ENCODE data around the gene ACTN1. TPM values are rescaled to one million over a fixed set of nuclear protein-coding genes. Genes with fewer than 3 reads are reported as not detected.

ACTN1 gene
- total and polyA plus RNA-seq, 2 experiments from 2014 or later, result 121 to 280 TPM

DNA sequence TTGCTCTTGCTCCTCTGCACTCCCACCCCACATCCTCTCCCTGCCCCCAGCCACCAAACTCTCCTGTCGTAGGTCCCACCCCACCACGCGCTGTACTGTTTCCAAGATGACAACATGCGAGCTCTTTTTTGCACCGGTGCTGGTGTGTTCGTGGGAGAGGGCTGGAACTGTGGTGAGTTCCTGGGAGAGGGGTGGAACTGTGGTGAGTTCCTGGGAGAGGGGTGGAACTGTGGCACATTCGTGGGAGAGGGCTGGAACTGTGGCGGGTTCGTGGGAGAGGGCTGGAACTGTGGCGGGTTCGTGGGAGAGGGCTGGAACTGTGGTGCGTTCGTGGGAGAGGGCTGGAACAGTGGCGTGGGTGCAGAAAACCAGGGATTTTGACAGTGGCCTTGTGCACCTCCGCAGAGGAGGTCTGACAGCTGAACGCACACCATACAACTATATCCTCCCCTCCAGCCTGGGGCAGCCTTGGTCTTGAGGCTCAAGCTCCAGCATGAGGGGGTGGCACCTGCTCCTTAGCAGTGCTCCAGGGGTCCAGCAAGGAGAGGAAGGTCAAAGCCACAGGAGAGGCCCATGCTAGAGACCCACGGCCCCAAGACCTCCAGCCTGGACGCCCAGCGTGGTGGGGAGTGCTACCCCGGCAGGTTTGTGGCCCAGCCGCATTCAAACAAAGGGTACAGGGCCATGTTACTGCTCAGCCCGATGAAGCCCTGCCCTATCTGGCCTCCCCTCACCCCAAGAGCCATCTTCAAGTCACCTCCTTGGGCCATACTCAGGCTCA is 50.1 kb downstream of the ACTN1 start (continued):
- TF ChIP-seq, protein P1, sequence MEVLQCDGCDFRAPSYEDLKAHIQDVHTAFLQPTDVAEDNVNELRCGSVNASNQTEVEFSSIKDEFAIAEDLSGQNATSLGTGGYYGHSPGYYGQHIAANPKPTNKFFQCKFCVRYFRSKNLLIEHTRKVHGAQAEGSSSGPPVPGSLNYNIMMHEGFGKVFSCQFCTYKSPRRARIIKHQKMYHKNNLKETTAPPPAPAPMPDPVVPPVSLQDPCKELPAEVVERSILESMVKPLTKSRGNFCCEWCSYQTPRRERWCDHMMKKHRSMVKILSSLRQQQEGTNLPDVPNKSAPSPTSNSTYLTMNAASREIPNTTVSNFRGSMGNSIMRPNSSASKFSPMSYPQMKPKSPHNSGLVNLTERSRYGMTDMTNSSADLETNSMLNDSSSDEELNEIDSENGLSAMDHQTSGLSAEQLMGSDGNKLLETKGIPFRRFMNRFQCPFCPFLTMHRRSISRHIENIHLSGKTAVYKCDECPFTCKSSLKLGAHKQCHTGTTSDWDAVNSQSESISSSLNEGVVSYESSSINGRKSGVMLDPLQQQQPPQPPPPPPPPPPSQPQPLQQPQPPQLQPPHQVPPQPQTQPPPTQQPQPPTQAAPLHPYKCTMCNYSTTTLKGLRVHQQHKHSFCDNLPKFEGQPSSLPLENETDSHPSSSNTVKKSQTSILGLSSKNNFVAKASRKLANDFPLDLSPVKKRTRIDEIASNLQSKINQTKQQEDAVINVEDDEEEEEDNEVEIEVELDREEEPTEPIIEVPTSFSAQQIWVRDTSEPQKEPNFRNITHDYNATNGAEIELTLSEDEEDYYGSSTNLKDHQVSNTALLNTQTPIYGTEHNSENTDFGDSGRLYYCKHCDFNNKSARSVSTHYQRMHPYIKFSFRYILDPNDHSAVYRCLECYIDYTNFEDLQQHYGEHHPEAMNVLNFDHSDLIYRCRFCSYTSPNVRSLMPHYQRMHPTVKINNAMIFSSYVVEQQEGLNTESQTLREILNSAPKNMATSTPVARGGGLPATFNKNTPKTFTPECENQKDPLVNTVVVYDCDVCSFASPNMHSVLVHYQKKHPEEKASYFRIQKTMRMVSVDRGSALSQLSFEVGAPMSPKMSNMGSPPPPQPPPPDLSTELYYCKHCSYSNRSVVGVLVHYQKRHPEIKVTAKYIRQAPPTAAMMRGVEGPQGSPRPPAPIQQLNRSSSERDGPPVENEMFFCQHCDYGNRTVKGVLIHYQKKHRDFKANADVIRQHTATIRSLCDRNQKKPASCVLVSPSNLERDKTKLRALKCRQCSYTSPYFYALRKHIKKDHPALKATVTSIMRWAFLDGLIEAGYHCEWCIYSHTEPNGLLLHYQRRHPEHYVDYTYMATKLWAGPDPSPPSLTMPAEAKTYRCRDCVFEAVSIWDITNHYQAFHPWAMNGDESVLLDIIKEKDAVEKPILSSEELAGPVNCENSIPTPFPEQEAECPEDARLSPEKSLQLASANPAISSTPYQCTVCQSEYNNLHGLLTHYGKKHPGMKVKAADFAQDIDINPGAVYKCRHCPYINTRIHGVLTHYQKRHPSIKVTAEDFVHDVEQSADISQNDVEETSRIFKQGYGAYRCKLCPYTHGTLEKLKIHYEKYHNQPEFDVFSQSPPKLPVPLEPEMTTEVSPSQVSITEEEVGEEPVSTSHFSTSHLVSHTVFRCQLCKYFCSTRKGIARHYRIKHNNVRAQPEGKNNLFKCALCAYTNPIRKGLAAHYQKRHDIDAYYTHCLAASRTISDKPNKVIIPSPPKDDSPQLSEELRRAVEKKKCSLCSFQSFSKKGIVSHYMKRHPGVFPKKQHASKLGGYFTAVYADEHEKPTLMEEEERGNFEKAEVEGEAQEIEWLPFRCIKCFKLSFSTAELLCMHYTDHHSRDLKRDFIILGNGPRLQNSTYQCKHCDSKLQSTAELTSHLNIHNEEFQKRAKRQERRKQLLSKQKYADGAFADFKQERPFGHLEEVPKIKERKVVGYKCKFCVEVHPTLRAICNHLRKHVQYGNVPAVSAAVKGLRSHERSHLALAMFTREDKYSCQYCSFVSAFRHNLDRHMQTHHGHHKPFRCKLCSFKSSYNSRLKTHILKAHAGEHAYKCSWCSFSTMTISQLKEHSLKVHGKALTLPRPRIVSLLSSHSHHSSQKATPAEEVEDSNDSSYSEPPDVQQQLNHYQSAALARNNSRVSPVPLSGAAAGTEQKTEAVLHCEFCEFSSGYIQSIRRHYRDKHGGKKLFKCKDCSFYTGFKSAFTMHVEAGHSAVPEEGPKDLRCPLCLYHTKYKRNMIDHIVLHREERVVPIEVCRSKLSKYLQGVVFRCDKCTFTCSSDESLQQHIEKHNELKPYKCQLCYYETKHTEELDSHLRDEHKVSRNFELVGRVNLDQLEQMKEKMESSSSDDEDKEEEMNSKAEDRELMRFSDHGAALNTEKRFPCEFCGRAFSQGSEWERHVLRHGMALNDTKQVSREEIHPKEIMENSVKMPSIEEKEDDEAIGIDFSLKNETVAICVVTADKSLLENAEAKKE (CRISPR knock-in tag; IDR thresholded peaks at IDR 0.05), result no peak
- TF ChIP-seq, protein P2, sequence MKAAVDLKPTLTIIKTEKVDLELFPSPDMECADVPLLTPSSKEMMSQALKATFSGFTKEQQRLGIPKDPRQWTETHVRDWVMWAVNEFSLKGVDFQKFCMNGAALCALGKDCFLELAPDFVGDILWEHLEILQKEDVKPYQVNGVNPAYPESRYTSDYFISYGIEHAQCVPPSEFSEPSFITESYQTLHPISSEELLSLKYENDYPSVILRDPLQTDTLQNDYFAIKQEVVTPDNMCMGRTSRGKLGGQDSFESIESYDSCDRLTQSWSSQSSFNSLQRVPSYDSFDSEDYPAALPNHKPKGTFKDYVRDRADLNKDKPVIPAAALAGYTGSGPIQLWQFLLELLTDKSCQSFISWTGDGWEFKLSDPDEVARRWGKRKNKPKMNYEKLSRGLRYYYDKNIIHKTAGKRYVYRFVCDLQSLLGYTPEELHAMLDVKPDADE (IDR thresholded peaks at IDR 0.05), result no peak
- no peak for TF ChIP-seq POLR2AphosphoS5 (IDR thresholded peaks at IDR 0.05; ENCODE audit: low read depth)
- TF ChIP-seq JUNB (IDR thresholded peaks at IDR 0.05; ENCODE audit: unreplicated experiment), result no peak
- TF ChIP-seq CREB1 (CRISPR knock-in tag; IDR thresholded peaks at IDR 0.05; ENCODE audit: low read depth), result no peak
- no peak for TF ChIP-seq NANOG (IDR thresholded peaks at IDR 0.05; ENCODE audit: borderline replicate concordance)
- TF ChIP-seq, protein P3, sequence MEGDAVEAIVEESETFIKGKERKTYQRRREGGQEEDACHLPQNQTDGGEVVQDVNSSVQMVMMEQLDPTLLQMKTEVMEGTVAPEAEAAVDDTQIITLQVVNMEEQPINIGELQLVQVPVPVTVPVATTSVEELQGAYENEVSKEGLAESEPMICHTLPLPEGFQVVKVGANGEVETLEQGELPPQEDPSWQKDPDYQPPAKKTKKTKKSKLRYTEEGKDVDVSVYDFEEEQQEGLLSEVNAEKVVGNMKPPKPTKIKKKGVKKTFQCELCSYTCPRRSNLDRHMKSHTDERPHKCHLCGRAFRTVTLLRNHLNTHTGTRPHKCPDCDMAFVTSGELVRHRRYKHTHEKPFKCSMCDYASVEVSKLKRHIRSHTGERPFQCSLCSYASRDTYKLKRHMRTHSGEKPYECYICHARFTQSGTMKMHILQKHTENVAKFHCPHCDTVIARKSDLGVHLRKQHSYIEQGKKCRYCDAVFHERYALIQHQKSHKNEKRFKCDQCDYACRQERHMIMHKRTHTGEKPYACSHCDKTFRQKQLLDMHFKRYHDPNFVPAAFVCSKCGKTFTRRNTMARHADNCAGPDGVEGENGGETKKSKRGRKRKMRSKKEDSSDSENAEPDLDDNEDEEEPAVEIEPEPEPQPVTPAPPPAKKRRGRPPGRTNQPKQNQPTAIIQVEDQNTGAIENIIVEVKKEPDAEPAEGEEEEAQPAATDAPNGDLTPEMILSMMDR (conservative IDR thresholded peaks at IDR 0.05; ENCODE audit: low read depth in 2 of 2), result no peak
